SK-N-SH (cell line): ENCODE data around the gene CDH4. TPM values are rescaled to one million over a fixed set of nuclear protein-coding genes. Genes with fewer than 3 reads are reported as not detected.

Experiments used
- CTCF ChIA-PET: fragments of 300-600, 350-600 bp; formaldehyde crosslinking; extraction: SDS; loops from one replicate; lab custom pipeline; 2021; lab: Yijun Ruan, JAX
- POLR2A ChIA-PET: fragments of 350-600 bp; sonication (Branson Sonifier 250); formaldehyde crosslinking; extraction: SDS; loops from one replicate; lab custom pipeline; 2020; ENCODE audit warnings: antibody characterized with exemption, inconsistent platforms; lab: Yijun Ruan, JAX
- DNase-seq: peaks from one replicate; pipeline ENCODE4 v3.0.0; 2012
- H2AFZ ChIP-seq: fragments of 200-600 bp; sonication (generic); 2 replicates; pipeline ENCODE4 v1.8.1; 2016; ENCODE audit warnings: antibody characterized with exemption, mild to moderate bottlenecking, low read depth
- H3F3A ChIP-seq: fragments of 200-600 bp; sonication (generic); replicated peaks from 2 replicates; pipeline ENCODE3; 2016; ENCODE audit warnings: antibody characterized with exemption, mild to moderate bottlenecking; ENCODE audit not compliant: insufficient read depth
- H3K27ac ChIP-seq, 2 experiments: fragments of 200-500 bp in 1 of 2; fragments of 200-600 bp in 1 of 2; sonication (Bioruptor generic) in 1 of 2; sonication (generic), shearing (Covaris generic) in 1 of 2; 2 replicates each; pipeline versions ENCODE4 v1.5.1 to v1.6.1; 2014 to 2016; ENCODE audit warnings: low read depth in 2 of 2, inconsistent platforms in 1 of 2, low read length in 1 of 2, mild to moderate bottlenecking in 1 of 2, mixed read lengths in 1 of 2
- H3K27me3 ChIP-seq: fragments of 200-600 bp; sonication (generic), shearing (Covaris generic); 2 replicates; pipeline ENCODE4 v1.6.1; 2016; ENCODE audit warnings: mixed run types; ENCODE audit not compliant: insufficient read depth
- H3K36me3 ChIP-seq, 2 experiments: fragments of 200-500 bp in 1 of 2; fragments of 200-600 bp in 1 of 2; sonication (Bioruptor generic) in 1 of 2; sonication (generic) in 1 of 2; replicated peaks in 1 of 2; 2 replicates each; pipeline versions ENCODE3 to v1.5.1; 2014 to 2016; ENCODE audit warnings: low read length in 1 of 2, mild to moderate bottlenecking in 1 of 2; ENCODE audit not compliant: insufficient read depth in 2 of 2, control insufficient read depth in 1 of 2
- H3K4me1 ChIP-seq, 2 experiments: fragments of 200-500 bp in 1 of 2; fragments of 200-600 bp in 1 of 2; sonication (Bioruptor generic) in 1 of 2; sonication (generic), shearing (Covaris generic) in 1 of 2; 2 replicates each; pipeline versions ENCODE4 v1.5.1 to v1.6.1; 2014 to 2016; ENCODE audit warnings: low read depth in 1 of 2, low read length in 1 of 2, mixed run types in 1 of 2; ENCODE audit not compliant: insufficient read depth in 2 of 2, control insufficient read depth in 1 of 2
- H3K4me2 ChIP-seq: fragments of 200-600 bp; sonication (generic), shearing (Covaris generic); 2 replicates; pipeline ENCODE4 v1.6.1; 2017; ENCODE audit warnings: mixed run types
- H3K4me3 ChIP-seq, 2 experiments: fragments of 200-500 bp in 1 of 2; fragments of 200-600 bp in 1 of 2; sonication (Bioruptor generic) in 1 of 2; sonication (generic), shearing (Covaris generic) in 1 of 2; 2 replicates each; pipeline versions ENCODE4 v1.5.1 to v1.8.1; 2014 to 2016; ENCODE audit warnings: low read depth in 2 of 2, inconsistent platforms in 1 of 2, low read length in 1 of 2, mild to moderate bottlenecking in 1 of 2, mixed read lengths in 1 of 2, moderate library complexity in 1 of 2
- H3K79me2 ChIP-seq: fragments of 200-600 bp; sonication (generic); 2 replicates; pipeline ENCODE4 v1.8.1; 2017; ENCODE audit warnings: mild to moderate bottlenecking; ENCODE audit not compliant: insufficient read depth
- H3K9ac ChIP-seq: fragments of 200-600 bp; sonication (generic); 2 replicates; pipeline ENCODE4 v1.6.1; 2017; ENCODE audit warnings: mixed run types
- H3K9me2 ChIP-seq: fragments of 200-600 bp; sonication (generic); 2 replicates; pipeline ENCODE4 v1.6.1; 2017; ENCODE audit warnings: mixed run types
- H3K9me3 ChIP-seq: fragments of 200-600 bp; sonication (generic); 2 replicates; pipeline ENCODE4 v1.6.1; 2017; ENCODE audit warnings: mixed run types, mild to moderate bottlenecking, moderate library complexity
- H4K20me1 ChIP-seq: fragments of 200-600 bp; sonication (generic); 2 replicates; pipeline ENCODE4 v1.6.1; 2017; ENCODE audit warnings: mild to moderate bottlenecking, mixed run types; ENCODE audit not compliant: insufficient read depth
- CHD2 ChIP-seq: fragments of 150-350 bp; IDR thresholded peaks from 2 replicates; pipeline ENCODE4 v1.6.1; 2018; ENCODE audit warnings: low read length; ENCODE audit not compliant: partially characterized antibody
- ELF1 ChIP-seq: IDR thresholded peaks from 2 replicates; pipeline ENCODE4 v1.4.0; 2012
- FOXM1 ChIP-seq: IDR thresholded peaks from 2 replicates; pipeline ENCODE4 v1.4.0; 2012; ENCODE audit warnings: low read depth, mild to moderate bottlenecking
- GABPA ChIP-seq: IDR thresholded peaks from 2 replicates; pipeline ENCODE4 v1.4.0; 2012; ENCODE audit warnings: low read depth, mild to moderate bottlenecking
- GATA2 ChIP-seq: sonication (generic); formaldehyde crosslinking; IDR thresholded peaks from 2 replicates; pipeline ENCODE4 v1.5.0; 2020; ENCODE audit warnings: mild to moderate bottlenecking, missing genetic modification reagents
- JUND ChIP-seq: IDR thresholded peaks from 2 replicates; pipeline ENCODE4 v1.4.0; 2012
- NFIC ChIP-seq: IDR thresholded peaks from 2 replicates; pipeline ENCODE4 v1.4.0; 2012; ENCODE audit warnings: borderline replicate concordance
- RAD21 ChIP-seq: IDR thresholded peaks from 2 replicates; pipeline ENCODE4 v1.6.1; 2012; ENCODE audit warnings: mild to moderate bottlenecking, low read length
- RXRA ChIP-seq: IDR thresholded peaks from 2 replicates; pipeline ENCODE4 v1.4.0; 2012; ENCODE audit warnings: low read depth, mild to moderate bottlenecking, borderline replicate concordance
- SIN3A ChIP-seq: IDR thresholded peaks from 2 replicates; pipeline ENCODE4 v1.6.1; 2012; ENCODE audit warnings: low read depth, mild to moderate bottlenecking, low read length, moderate library complexity, borderline replicate concordance
- TAF1 ChIP-seq: IDR thresholded peaks from 2 replicates; pipeline ENCODE4 v1.6.1; 2012; ENCODE audit warnings: low read depth, mild to moderate bottlenecking, low read length, moderate library complexity, borderline replicate concordance
- TCF12 ChIP-seq: IDR thresholded peaks from 2 replicates; pipeline ENCODE4 v1.4.0; 2012
- YY1 ChIP-seq: IDR thresholded peaks from 2 replicates; pipeline ENCODE4 v1.4.0; 2012; ENCODE audit warnings: low read depth, mild to moderate bottlenecking
- WGBS: methylation state at CpG from one replicate; pipeline ENCODE4 v1.1.6; 2017; ENCODE audit warnings: low lambda C conversion rate; 5-methylcytosine and 5-hydroxymethylcytosine counted together
- polyA plus RNA-seq, 3 experiments: library from polyadenylated mRNA; depleted of rRNA; stranded (reverse); fragments of >200 nt; gene quantifications; 2 replicates each; pipeline ENCODE4 v1.2.3, GENCODE V29; 2012
- TF ChIP-seq, protein P1 (sequence below): IDR thresholded peaks from 2 replicates; pipeline ENCODE4; 2012
- TF ChIP-seq, protein P2 (sequence below): IDR thresholded peaks from 2 replicates; pipeline ENCODE4 v1.4.0; 2012; ENCODE audit warnings: low read depth, borderline replicate concordance
- TF ChIP-seq, protein P3 (sequence below): IDR thresholded peaks from 2 replicates; pipeline ENCODE4 v1.4.0; 2012; ENCODE audit warnings: low read depth
- TF ChIP-seq, protein P4 (sequence below): fragments of 200-600 bp; sonication (generic); IDR thresholded peaks from 2 replicates; pipeline ENCODE4 v1.6.1; 2017; ENCODE audit warnings: antibody characterized with exemption, mild to moderate bottlenecking, moderate library complexity
- TF ChIP-seq, protein P5 (sequence below): fragments of 150-350 bp; IDR thresholded peaks from 2 replicates; pipeline ENCODE4 v1.6.1; 2016; ENCODE audit warnings: mild to moderate bottlenecking, low read depth, low read length

The CDH4 gene
- polyA plus RNA-seq, 1 of the 3 experiments (the other 2 are of a cell fraction): not detected

DNA sequence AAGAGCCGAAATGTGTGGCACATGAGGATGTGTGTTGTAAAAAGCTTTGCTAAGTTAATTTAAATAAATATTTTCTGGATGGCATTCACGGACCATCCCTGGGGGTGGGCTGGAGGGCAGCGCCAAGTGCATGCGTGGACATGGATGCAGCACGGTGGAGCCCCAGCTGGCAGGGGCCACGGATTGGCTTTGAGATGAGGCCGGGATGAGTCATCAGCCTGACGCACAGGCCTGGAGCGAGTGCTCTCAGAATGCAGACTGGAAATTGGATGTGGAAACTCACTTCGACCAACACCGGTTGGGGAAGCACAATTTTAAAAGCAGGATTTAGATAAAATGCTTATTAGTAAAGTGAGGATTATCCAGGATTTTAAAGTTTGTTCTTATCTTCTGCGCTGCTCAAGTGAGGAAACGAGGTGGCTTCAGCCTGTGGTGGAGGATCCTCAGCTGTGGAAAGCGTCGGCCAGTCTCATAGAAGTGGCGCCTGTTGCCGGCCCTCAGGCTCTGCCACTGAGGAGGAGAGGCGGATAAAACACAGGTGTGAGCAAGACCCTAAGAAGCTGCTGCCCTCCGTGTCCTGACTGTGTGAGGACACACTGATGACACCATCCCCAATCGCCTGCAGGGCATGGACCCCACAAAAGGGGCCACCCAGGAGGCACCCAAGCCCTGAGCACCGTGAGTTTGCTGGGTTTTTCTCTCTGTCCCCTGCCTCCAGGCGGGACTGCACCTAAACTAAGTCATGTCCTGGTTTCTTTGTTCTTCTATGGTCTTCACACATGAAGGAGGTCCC, 279.7 kb downstream of the CDH4 start:
- no peaks in the 10 kb centered on the region for H3K9me2 ChIP-seq
- H2AFZ ChIP-seq: no peak overlapping the region
- H3K9ac ChIP-seq: no peak overlapping the region
- no peak overlapping the region for H3K27ac ChIP-seq
- ChIA-PET CTCF (interaction anchor here (1.7 to 2.4 kb wide), 2 partner anchors 9 to 364 kb away, joined by 7 to 8 read pairs; no protein-coding TSS in a partner anchor), POLR2A (no interaction called here)
- no peaks in the 10 kb centered on the region for H4K20me1 ChIP-seq
- no peaks in the 10 kb centered on the region for H3F3A ChIP-seq
- H3K79me2 ChIP-seq: no peaks in the 10 kb centered on the region
- no peak overlapping the region for H3K4me2 ChIP-seq
- H3K9me3 ChIP-seq: no peaks in the 10 kb centered on the region
- TF ChIP-seq YY1: no peak
- TF ChIP-seq SIN3A: no peak
- no peak for TF ChIP-seq GATA2
- no peak for TF ChIP-seq TAF1
- no peak for TF ChIP-seq TCF12
- 48% methylated on average over 18 of the region's 22 CpGs for WGBS
- H3K4me1 ChIP-seq: no peaks in the 10 kb centered on the region
- no peaks in the 10 kb centered on the region for H3K27me3 ChIP-seq
- H3K4me3 ChIP-seq: no peak overlapping the region
- no peak for DNase-seq
- H3K36me3 ChIP-seq: no peaks in the 10 kb centered on the region

DNA sequence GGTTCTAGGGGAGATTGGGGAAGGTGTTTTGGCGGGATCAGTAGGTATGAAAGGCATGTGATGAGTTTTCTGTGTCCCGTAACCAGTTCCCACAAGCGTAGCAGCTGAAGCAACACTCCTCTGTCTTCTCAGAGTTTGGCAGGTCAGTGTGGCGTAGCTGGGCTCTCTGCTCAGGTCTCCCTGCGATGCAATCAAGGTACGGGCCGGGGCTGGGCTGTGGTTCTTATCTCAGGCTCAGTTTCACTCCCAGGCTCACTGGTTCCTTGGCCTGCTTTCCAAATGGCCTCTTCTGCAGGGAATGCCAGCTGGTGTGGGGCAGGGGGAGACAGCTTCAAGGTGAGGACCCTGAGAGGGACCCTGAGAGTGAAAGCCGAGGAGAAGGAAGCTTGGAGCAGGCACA, 280.7 kb downstream of the CDH4 start:
- Histone ChIP-seq H3K9ac (no peak overlapping the region), H3K27ac (no peak overlapping the region), H3K79me2 (no peaks in the 10 kb centered on the region), H2AFZ (no peak overlapping the region), H3F3A (no peaks in the 10 kb centered on the region), H4K20me1 (no peaks in the 10 kb centered on the region), H3K4me3 (no peak overlapping the region), H3K9me3 (no peaks in the 10 kb centered on the region), H3K4me1 (no peaks in the 10 kb centered on the region), H3K27me3 (no peaks in the 10 kb centered on the region), H3K4me2 (no peak overlapping the region), H3K36me3 (no peaks in the 10 kb centered on the region), H3K9me2 (no peaks in the 10 kb centered on the region)
- ChIA-PET POLR2A (no interaction called here), CTCF (interaction anchor here (1.0 kb wide), 1 partner anchor 364 kb away, joined by 3 read pairs; no protein-coding TSS in a partner anchor)
- TF ChIP-seq, protein P1, sequence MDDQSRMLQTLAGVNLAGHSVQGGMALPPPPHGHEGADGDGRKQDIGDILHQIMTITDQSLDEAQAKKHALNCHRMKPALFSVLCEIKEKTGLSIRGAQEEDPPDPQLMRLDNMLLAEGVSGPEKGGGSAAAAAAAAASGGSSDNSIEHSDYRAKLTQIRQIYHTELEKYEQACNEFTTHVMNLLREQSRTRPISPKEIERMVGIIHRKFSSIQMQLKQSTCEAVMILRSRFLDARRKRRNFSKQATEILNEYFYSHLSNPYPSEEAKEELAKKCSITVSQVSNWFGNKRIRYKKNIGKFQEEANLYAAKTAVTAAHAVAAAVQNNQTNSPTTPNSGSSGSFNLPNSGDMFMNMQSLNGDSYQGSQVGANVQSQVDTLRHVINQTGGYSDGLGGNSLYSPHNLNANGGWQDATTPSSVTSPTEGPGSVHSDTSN: no peak
- TF ChIP-seq FOXM1 (no peak), NFIC (no peak), JUND (no peak), YY1 (no peak)
- 59% methylated on average over 8 of the region's 8 CpGs for WGBS
- DNase-seq: no peak

DNA sequence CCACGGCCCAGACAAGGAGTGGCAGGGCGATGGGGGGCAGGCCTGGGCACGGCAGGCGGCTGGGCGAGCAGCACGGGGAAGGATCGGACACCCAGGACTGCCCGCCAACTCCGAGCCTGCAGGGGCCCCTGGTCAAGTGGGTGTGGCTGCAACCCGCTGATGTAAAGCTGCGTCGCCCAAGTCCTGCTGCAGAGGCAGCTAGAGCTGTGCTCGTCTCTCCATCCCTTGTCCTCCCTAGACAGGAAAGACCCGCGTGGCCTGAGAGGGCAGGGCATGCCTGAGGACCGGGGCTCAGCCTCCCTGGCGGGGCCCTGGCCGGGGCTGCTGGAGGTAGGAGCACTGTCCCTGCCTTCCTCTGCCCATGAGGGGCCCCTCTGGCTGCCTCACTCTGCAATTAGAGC, 281.2 kb downstream of the CDH4 start:
- no peak for DNase-seq
- H2AFZ ChIP-seq: no peak overlapping the region
- no peaks in the 10 kb centered on the region for H3K27me3 ChIP-seq
- H3K4me3 ChIP-seq: no peak overlapping the region
- no peaks in the 10 kb centered on the region for H3K4me1 ChIP-seq
- no peak overlapping the region for H3K4me2 ChIP-seq
- ChIA-PET CTCF (interaction anchor here (1.0 kb wide), 1 partner anchor 363 kb away, joined by 3 read pairs; no protein-coding TSS in a partner anchor), POLR2A (no interaction called here)
- H4K20me1 ChIP-seq: no peaks in the 10 kb centered on the region
- no peaks in the 10 kb centered on the region for H3K9me2 ChIP-seq
- H3K36me3 ChIP-seq: no peaks in the 10 kb centered on the region
- no peaks in the 10 kb centered on the region for H3F3A ChIP-seq
- no peak overlapping the region for H3K27ac ChIP-seq
- WGBS: 51% methylated on average over 9 of the region's 18 CpGs
- H3K9me3 ChIP-seq: no peaks in the 10 kb centered on the region
- no peaks in the 10 kb centered on the region for H3K79me2 ChIP-seq
- H3K9ac ChIP-seq: no peak overlapping the region
- TF ChIP-seq, protein P2, sequence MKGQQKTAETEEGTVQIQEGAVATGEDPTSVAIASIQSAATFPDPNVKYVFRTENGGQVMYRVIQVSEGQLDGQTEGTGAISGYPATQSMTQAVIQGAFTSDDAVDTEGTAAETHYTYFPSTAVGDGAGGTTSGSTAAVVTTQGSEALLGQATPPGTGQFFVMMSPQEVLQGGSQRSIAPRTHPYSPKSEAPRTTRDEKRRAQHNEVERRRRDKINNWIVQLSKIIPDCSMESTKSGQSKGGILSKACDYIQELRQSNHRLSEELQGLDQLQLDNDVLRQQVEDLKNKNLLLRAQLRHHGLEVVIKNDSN: no peak
- TF ChIP-seq GABPA: no peak
- no peak for TF ChIP-seq SIN3A
- no peak for TF ChIP-seq RXRA
- TF ChIP-seq, protein P3, sequence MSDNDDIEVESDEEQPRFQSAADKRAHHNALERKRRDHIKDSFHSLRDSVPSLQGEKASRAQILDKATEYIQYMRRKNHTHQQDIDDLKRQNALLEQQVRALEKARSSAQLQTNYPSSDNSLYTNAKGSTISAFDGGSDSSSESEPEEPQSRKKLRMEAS: no peak
- no peak for TF ChIP-seq CHD2
- TF ChIP-seq, protein P4, sequence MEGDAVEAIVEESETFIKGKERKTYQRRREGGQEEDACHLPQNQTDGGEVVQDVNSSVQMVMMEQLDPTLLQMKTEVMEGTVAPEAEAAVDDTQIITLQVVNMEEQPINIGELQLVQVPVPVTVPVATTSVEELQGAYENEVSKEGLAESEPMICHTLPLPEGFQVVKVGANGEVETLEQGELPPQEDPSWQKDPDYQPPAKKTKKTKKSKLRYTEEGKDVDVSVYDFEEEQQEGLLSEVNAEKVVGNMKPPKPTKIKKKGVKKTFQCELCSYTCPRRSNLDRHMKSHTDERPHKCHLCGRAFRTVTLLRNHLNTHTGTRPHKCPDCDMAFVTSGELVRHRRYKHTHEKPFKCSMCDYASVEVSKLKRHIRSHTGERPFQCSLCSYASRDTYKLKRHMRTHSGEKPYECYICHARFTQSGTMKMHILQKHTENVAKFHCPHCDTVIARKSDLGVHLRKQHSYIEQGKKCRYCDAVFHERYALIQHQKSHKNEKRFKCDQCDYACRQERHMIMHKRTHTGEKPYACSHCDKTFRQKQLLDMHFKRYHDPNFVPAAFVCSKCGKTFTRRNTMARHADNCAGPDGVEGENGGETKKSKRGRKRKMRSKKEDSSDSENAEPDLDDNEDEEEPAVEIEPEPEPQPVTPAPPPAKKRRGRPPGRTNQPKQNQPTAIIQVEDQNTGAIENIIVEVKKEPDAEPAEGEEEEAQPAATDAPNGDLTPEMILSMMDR: no peak
- no peak for TF ChIP-seq RAD21
- TF ChIP-seq, protein P5, sequence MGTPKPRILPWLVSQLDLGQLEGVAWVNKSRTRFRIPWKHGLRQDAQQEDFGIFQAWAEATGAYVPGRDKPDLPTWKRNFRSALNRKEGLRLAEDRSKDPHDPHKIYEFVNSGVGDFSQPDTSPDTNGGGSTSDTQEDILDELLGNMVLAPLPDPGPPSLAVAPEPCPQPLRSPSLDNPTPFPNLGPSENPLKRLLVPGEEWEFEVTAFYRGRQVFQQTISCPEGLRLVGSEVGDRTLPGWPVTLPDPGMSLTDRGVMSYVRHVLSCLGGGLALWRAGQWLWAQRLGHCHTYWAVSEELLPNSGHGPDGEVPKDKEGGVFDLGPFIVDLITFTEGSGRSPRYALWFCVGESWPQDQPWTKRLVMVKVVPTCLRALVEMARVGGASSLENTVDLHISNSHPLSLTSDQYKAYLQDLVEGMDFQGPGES: no peak
- no peak for TF ChIP-seq ELF1
